H9 (cell line): Measurements from ENCODE around the gene ATP2B2. TPM values are rescaled to one million over a fixed set of nuclear protein-coding genes. Genes with fewer than 3 reads are reported as not detected.
A peak's percentile ranks its signal among the peaks of the same experiment; 100 is the strongest.

Experiments used
- DNase-seq: peaks from one replicate; pipeline ENCODE4 v3.0.0-alpha.2; 2017
- H2AFZ ChIP-seq: one replicate; pipeline ENCODE4 v1.6.1; 2013; ENCODE audit warnings: mild to moderate bottlenecking, low read length, control low read depth, moderate library complexity
- H2AK5ac ChIP-seq: 2 replicates; pipeline ENCODE4 v1.6.1; 2013; ENCODE audit warnings: low read length, control low read depth, mixed read lengths; ENCODE audit not compliant: insufficient read length
- H2BK120ac ChIP-seq: one replicate; pipeline ENCODE4 v1.6.1; 2013; ENCODE audit warnings: low read depth, mild to moderate bottlenecking, low read length, control low read depth, inconsistent platforms; ENCODE audit not compliant: poor library complexity, severe bottlenecking
- H2BK12ac ChIP-seq: 2 replicates; pipeline ENCODE4 v1.6.1; 2013; ENCODE audit warnings: low read length, control low read depth, mixed read lengths, low read depth; ENCODE audit not compliant: insufficient read length
- H2BK15ac ChIP-seq: 2 replicates; pipeline ENCODE4 v1.6.1; 2013; ENCODE audit warnings: low read depth, low read length, control low read depth
- H2BK20ac ChIP-seq: one replicate; pipeline ENCODE4 v1.6.1; 2013; ENCODE audit warnings: low read depth, mild to moderate bottlenecking, low read length, control low read depth, inconsistent platforms; ENCODE audit not compliant: poor library complexity, severe bottlenecking
- H2BK5ac ChIP-seq: 2 replicates; pipeline ENCODE4 v1.6.1; 2013; ENCODE audit warnings: low read length, control low read depth, mixed read lengths; ENCODE audit not compliant: insufficient read length
- H3K14ac ChIP-seq: 2 replicates; pipeline ENCODE4 v1.6.1; 2013; ENCODE audit warnings: low read length, control low read depth; ENCODE audit not compliant: insufficient read depth
- H3K18ac ChIP-seq: 2 replicates; pipeline ENCODE4 v1.6.1; 2013; ENCODE audit warnings: low read depth, mild to moderate bottlenecking, mixed read lengths, low read length, control low read depth; ENCODE audit not compliant: insufficient read length
- H3K23ac ChIP-seq: 2 replicates; pipeline ENCODE4 v1.6.1; 2013; ENCODE audit warnings: low read length, control low read depth, mixed read lengths, low read depth; ENCODE audit not compliant: insufficient read length
- H3K23me2 ChIP-seq: 2 replicates; pipeline ENCODE4 v1.6.1; 2013; ENCODE audit warnings: low read depth, mild to moderate bottlenecking, mixed read lengths, low read length, control low read depth; ENCODE audit not compliant: insufficient read length, poor library complexity, severe bottlenecking
- H3K27ac ChIP-seq: 2 replicates; pipeline ENCODE4 v1.5.1; 2013; ENCODE audit warnings: low read length, control low read depth, mixed read lengths, low read depth; ENCODE audit not compliant: insufficient read length
- H3K27me3 ChIP-seq: 2 replicates; pipeline ENCODE4 v1.6.1; 2013; ENCODE audit warnings: low read length, control low read depth, inconsistent platforms; ENCODE audit not compliant: insufficient read depth
- H3K4ac ChIP-seq: 2 replicates; pipeline ENCODE4 v1.6.1; 2013; ENCODE audit warnings: low read depth, mild to moderate bottlenecking, control low read depth, inconsistent platforms, low read length, moderate library complexity
- H3K4me1 ChIP-seq: 2 replicates; pipeline ENCODE4 v1.6.1; 2013; ENCODE audit warnings: low read length, control low read depth, inconsistent platforms; ENCODE audit not compliant: insufficient read depth
- H3K4me2 ChIP-seq: 2 replicates; pipeline ENCODE4 v1.6.1; 2013; ENCODE audit warnings: low read length, control low read depth, mixed read lengths; ENCODE audit not compliant: insufficient read length, insufficient read depth
- H3K56ac ChIP-seq: 2 replicates; pipeline ENCODE4 v1.6.1; 2013; ENCODE audit warnings: low read depth, mild to moderate bottlenecking, mixed read lengths, low read length, control low read depth; ENCODE audit not compliant: insufficient read length
- H3K79me1 ChIP-seq: 2 replicates; pipeline ENCODE4 v1.6.1; 2013; ENCODE audit warnings: low read depth, mild to moderate bottlenecking, moderate library complexity, low read length, control low read depth, inconsistent platforms; ENCODE audit not compliant: insufficient read depth, poor library complexity, severe bottlenecking
- H3K79me2 ChIP-seq: 2 replicates; pipeline ENCODE4 v1.6.1; 2013; ENCODE audit warnings: low read length, control low read depth, inconsistent platforms; ENCODE audit not compliant: insufficient read depth
- H3K9ac ChIP-seq: 2 replicates; pipeline ENCODE4 v1.6.1; 2013; ENCODE audit warnings: low read length, control low read depth, mixed read lengths; ENCODE audit not compliant: insufficient read length; ENCODE audit errors: extremely low read depth
- H3K9me3 ChIP-seq: one replicate; pipeline ENCODE4 v1.6.1; 2013; ENCODE audit warnings: low read depth, low read length, inconsistent platforms; ENCODE audit not compliant: control insufficient read depth
- H3T11ph ChIP-seq: one replicate; pipeline ENCODE4 v1.6.1; 2013; ENCODE audit warnings: mild to moderate bottlenecking, low read length, control low read depth, inconsistent platforms
- H4K20me1 ChIP-seq: one replicate; pipeline ENCODE4 v1.6.1; 2013; ENCODE audit not compliant: control insufficient read depth, insufficient read length, insufficient read depth
- H4K5ac ChIP-seq: 2 replicates; pipeline ENCODE4 v1.6.1; 2013; ENCODE audit warnings: low read depth, mild to moderate bottlenecking, mixed read lengths, low read length, control low read depth; ENCODE audit not compliant: insufficient read length
- H4K8ac ChIP-seq: replicated peaks from 2 replicates; pipeline ENCODE4 v1.6.1; 2013; ENCODE audit warnings: low read length, control low read depth, mixed read lengths, low read depth; ENCODE audit not compliant: insufficient read length
- H4K91ac ChIP-seq: 2 replicates; pipeline ENCODE4 v1.6.1; 2013; ENCODE audit warnings: low read depth, mild to moderate bottlenecking, moderate library complexity, mixed read lengths, low read length, control low read depth; ENCODE audit not compliant: insufficient read length
- H3K27ac Mint-ChIP-seq, 3 experiments: 2 replicates in 2 of 3; 3 replicates in 1 of 3; pipeline ENCODE4 v1.8.0; 2020 to 2021; ENCODE audit warnings: mixed read lengths in 3 of 3, mild to moderate bottlenecking in 1 of 3, moderate library complexity in 1 of 3
- H3K27me3 Mint-ChIP-seq: 2 replicates; pipeline ENCODE4 v1.8.0; 2021; ENCODE audit warnings: low read depth, mild to moderate bottlenecking, moderate library complexity, mixed read lengths
- H3K36me3 Mint-ChIP-seq, 3 experiments: 2 replicates in 2 of 3; 3 replicates in 1 of 3; pipeline ENCODE4 v1.8.0; 2020 to 2021; ENCODE audit warnings: low read depth in 3 of 3, mixed read lengths in 3 of 3; ENCODE audit not compliant: insufficient read depth in 1 of 3
- H3K4me1 Mint-ChIP-seq, 2 experiments: 2 replicates each; pipeline ENCODE4 v1.8.0; 2020; ENCODE audit warnings: mixed read lengths in 2 of 2
- H3K4me3 Mint-ChIP-seq, 2 experiments: 2 replicates in 1 of 2; 3 replicates in 1 of 2; pipeline ENCODE4 v1.8.0; 2020 to 2021; ENCODE audit warnings: mild to moderate bottlenecking in 2 of 2, mixed read lengths in 2 of 2, moderate library complexity in 1 of 2
- H3K9me3 Mint-ChIP-seq, 2 experiments: 2 replicates in 1 of 2; 3 replicates in 1 of 2; pipeline ENCODE4 v1.8.0; 2020; ENCODE audit warnings: mild to moderate bottlenecking in 2 of 2, mixed read lengths in 2 of 2, moderate library complexity in 1 of 2
- CTCF ChIP-seq: fragments of 200-600 bp; sonication (generic); conservative IDR thresholded peaks from 3 replicates; pipeline ENCODE4 v1.8.0; 2021; ENCODE audit warnings: antibody characterized with exemption, mild to moderate bottlenecking
- WGBS: extraction: QIAGEN DNeasy Blood & Tissue Kit; methylation state at CpG from one replicate; pipeline ENCODE4 v1.1.7; 2013; ENCODE audit warnings: missing lambda C conversion rate, low lambda C conversion rate, mixed read lengths; ENCODE audit not compliant: insufficient read length; ENCODE audit errors: extremely low coverage; 5-methylcytosine and 5-hydroxymethylcytosine counted together
- total RNA-seq: library from RNA; stranded (reverse); gene quantifications from 2 replicates; pipeline ENCODE4 v1.2.1, GENCODE V29; 2021

The ATP2B2 gene
- total RNA-seq, 1 experiment from 2014 or later: 0.33 TPM

GRCh38 chr3:10357095-10357494 lies 148.3 kb downstream of the ATP2B2 start:
- H3T11ph ChIP-seq: no peak overlapping the region
- H3K14ac ChIP-seq: no peak overlapping the region
- H4K8ac ChIP-seq: no peak overlapping the region
- H4K20me1 ChIP-seq: no peaks in the 10 kb centered on the region
- H4K91ac ChIP-seq: no peak overlapping the region
- TF ChIP-seq CTCF: no peak
- no peaks in the 10 kb centered on the region for H3K9me3 ChIP-seq
- H3K23me2 ChIP-seq: no peaks in the 10 kb centered on the region
- H2BK5ac ChIP-seq: no peak overlapping the region
- no peak overlapping the region for H3K23ac ChIP-seq
- H3K27ac ChIP-seq: no peak overlapping the region
- H2BK20ac ChIP-seq: no peak overlapping the region
- WGBS: no CpG with 5 or more reads among the region's 6 CpGs
- no peak overlapping the region for H2BK12ac ChIP-seq
- H3K4me3 Mint-ChIP-seq: no peak overlapping the region
- H3K9me3 Mint-ChIP-seq: peaks cover 5 to 6% of the 10 kb centered on the region in 2 experiments; a peak in 4 of 5 replicates
- no peaks in the 10 kb centered on the region for H3K27me3 ChIP-seq
- H3K4me1 ChIP-seq: no peaks in the 10 kb centered on the region; the same call in 1 of the 2 replicates
- no peak overlapping the region for H2AK5ac ChIP-seq
- no peak overlapping the region for H3K18ac ChIP-seq
- H4K5ac ChIP-seq: no peak overlapping the region
- H3K79me1 ChIP-seq: no peaks in the 10 kb centered on the region
- H2BK15ac ChIP-seq: no peak overlapping the region
- H3K36me3 Mint-ChIP-seq: no peaks in the 10 kb centered on the region; a peak in 2 of 7 replicates
- no peak overlapping the region for H2BK120ac ChIP-seq
- DNase-seq: no peak
- no peaks in the 10 kb centered on the region for H3K79me2 ChIP-seq
- H3K27me3 Mint-ChIP-seq: peaks cover 12% of the 10 kb centered on the region
- no peak overlapping the region for H3K56ac ChIP-seq
- H3K4me1 Mint-ChIP-seq: peaks cover 12 to 21% of the 10 kb centered on the region in 2 experiments
- no peak overlapping the region for H3K4ac ChIP-seq
- no peak overlapping the region for H2AFZ ChIP-seq
- no peak overlapping the region for H3K9ac ChIP-seq
- H3K4me2 ChIP-seq: no peak overlapping the region
- peak overlapping the region in 1 of 3 experiments; percentile 41; a peak in 1 of 7 replicates for H3K27ac Mint-ChIP-seq
